IMR-90 (cell line): ENCODE data around the gene SLC1A1.

Experiments
- BHLHE40 ChIP-seq: fragments of 150-350 bp; IDR thresholded peaks from 2 replicates; pipeline ENCODE4 v1.6.1; 2016; ENCODE audit warnings: mild to moderate bottlenecking, low read depth, low read length
- CEBPB ChIP-seq: IDR thresholded peaks from 2 replicates; pipeline ENCODE4 v1.6.1; 2012; ENCODE audit warnings: low read depth, low read length, improper control_type of control experiment
- CHD1 ChIP-seq: IDR thresholded peaks from 2 replicates; pipeline ENCODE4 v1.6.1; 2012; ENCODE audit warnings: low read depth, low read length, improper control_type of control experiment
- CTCF ChIP-seq: conservative IDR thresholded peaks from 2 replicates; pipeline ENCODE4 v1.5.1; 2012; ENCODE audit warnings: mild to moderate bottlenecking, low read depth, low read length, improper control_type of control experiment
- FOS ChIP-seq: fragments of 150-350 bp; IDR thresholded peaks from 2 replicates; pipeline ENCODE4 v1.6.1; 2016; ENCODE audit warnings: low read depth, low read length
- MAFK ChIP-seq: IDR thresholded peaks from 2 replicates; pipeline ENCODE4 v1.6.1; 2012; ENCODE audit warnings: low read depth, low read length, improper control_type of control experiment
- MXI1 ChIP-seq: IDR thresholded peaks from 2 replicates; pipeline ENCODE4 v1.6.1; 2012; ENCODE audit warnings: low read depth, mild to moderate bottlenecking, low read length, moderate library complexity, borderline replicate concordance
- NFE2L2 ChIP-seq: fragments of 150-350 bp; IDR thresholded peaks from 2 replicates; pipeline ENCODE4 v1.6.1; 2016; ENCODE audit warnings: low read depth, mild to moderate bottlenecking, low read length
- POLR2A ChIP-seq: IDR thresholded peaks from 2 replicates; pipeline ENCODE4 v1.6.1; 2012; ENCODE audit warnings: mild to moderate bottlenecking, low read depth, low read length
- RAD21 ChIP-seq: IDR thresholded peaks from 2 replicates; pipeline ENCODE4 v1.6.1; 2012; ENCODE audit warnings: low read length, improper control_type of control experiment
- RCOR1 ChIP-seq: IDR thresholded peaks from 2 replicates; pipeline ENCODE4 v1.6.1; 2012; ENCODE audit warnings: mild to moderate bottlenecking, low read length, improper control_type of control experiment; ENCODE audit not compliant: insufficient replicate concordance
- RFX5 ChIP-seq: IDR thresholded peaks from 2 replicates; pipeline ENCODE4 v1.8.0; 2012; ENCODE audit warnings: low read depth, mild to moderate bottlenecking, low read length, moderate library complexity
- SMC3 ChIP-seq: fragments of 150-350 bp; IDR thresholded peaks from 2 replicates; pipeline ENCODE4 v1.6.1; 2016; ENCODE audit warnings: low read depth, mild to moderate bottlenecking, antibody characterized with exemption, low read length, moderate library complexity
- USF2 ChIP-seq: fragments of 150-350 bp; IDR thresholded peaks from 2 replicates; pipeline ENCODE4 v1.6.1; 2017; ENCODE audit warnings: mild to moderate bottlenecking, antibody characterized with exemption, low read length, low read depth

- TF ChIP-seq NFE2L2 (no peak), FOS (no peak), CTCF (no peak), POLR2A (no peak), MXI1 (no peak), RFX5 (no peak), BHLHE40 (no peak), CEBPB (no peak), RAD21 (no peak), CHD1 (no peak), RCOR1 (no peak), SMC3 (no peak), USF2 (no peak), MAFK (no peak)
Measured at GRCh38 chr9:4538107-4538506, 47.8 kb downstream of the SLC1A1 start.
